DND-41 (cell line): ENCODE results near the gene QSOX1.
"Not testable (repeated sequence)": the region's sequence is repeated elsewhere in the genome, so short reads cannot be mapped to it uniquely, and the experiment has no call there.

ENCODE experiments used
- ATAC-seq: fragments of 200-7000 bp; cut with Tn5 transposase; 3 replicates; pipeline ENCODE4 v1.9.1; 2021; ENCODE audit warnings: low read depth; ENCODE audit not compliant: insufficient read depth
- DNase-seq: peaks from one replicate; pipeline ENCODE4 v3.0.0-alpha.2; 2020
- H2AFZ ChIP-seq: 2 replicates; pipeline ENCODE4 v1.6.0; 2012; ENCODE audit warnings: low read depth, low read length
- H3K27ac ChIP-seq: 2 replicates; pipeline ENCODE4 v1.5.1; 2012; ENCODE audit warnings: low read length, inconsistent platforms
- H3K27me3 ChIP-seq: fragments of 200-600 bp; sonication (generic); 2 replicates; pipeline ENCODE4 v1.6.0; 2012; ENCODE audit warnings: low read length, mild to moderate bottlenecking, inconsistent platforms; ENCODE audit not compliant: insufficient read depth, poor library complexity
- H3K36me3 ChIP-seq: 2 replicates; pipeline ENCODE4 v1.5.1; 2012; ENCODE audit warnings: low read length, inconsistent platforms; ENCODE audit not compliant: insufficient read depth
- H3K4me1 ChIP-seq: 2 replicates; pipeline ENCODE4 v1.5.1; 2012; ENCODE audit warnings: mild to moderate bottlenecking, low read length; ENCODE audit not compliant: insufficient read depth
- H3K4me2 ChIP-seq: 2 replicates; pipeline ENCODE4 v1.6.0; 2012; ENCODE audit warnings: mild to moderate bottlenecking, moderate library complexity, low read length, inconsistent platforms; ENCODE audit not compliant: insufficient read depth
- H3K4me3 ChIP-seq, 2 experiments: fragments of 200-600 bp in 1 of 2; shearing (Covaris generic) in 1 of 2; 2 replicates each; pipeline ENCODE4 v1.5.1; 2012 to 2016; ENCODE audit warnings: inconsistent platforms in 2 of 2, low read length in 2 of 2, mild to moderate bottlenecking in 2 of 2, low read depth in 1 of 2, moderate library complexity in 1 of 2
- H3K79me2 ChIP-seq: 2 replicates; pipeline ENCODE4 v1.6.0; 2012; ENCODE audit warnings: low read length, inconsistent platforms; ENCODE audit not compliant: insufficient read depth
- H3K9ac ChIP-seq: 2 replicates; pipeline ENCODE4 v1.6.0; 2012; ENCODE audit warnings: low read depth, mild to moderate bottlenecking, inconsistent platforms, low read length, moderate library complexity
- H3K9me3 ChIP-seq: 2 replicates; pipeline ENCODE4 v1.5.1; 2012; ENCODE audit warnings: low read length, moderate library complexity, mild to moderate bottlenecking, inconsistent platforms; ENCODE audit not compliant: insufficient read depth, severe bottlenecking
- H4K20me1 ChIP-seq: 2 replicates; pipeline ENCODE4 v1.6.0; 2012; ENCODE audit warnings: low read length; ENCODE audit not compliant: insufficient read depth
- CTCF ChIP-seq: IDR thresholded peaks from 2 replicates; pipeline ENCODE4 v1.5.1; 2012; ENCODE audit warnings: borderline replicate concordance, low read length, moderate library complexity, mild to moderate bottlenecking; ENCODE audit not compliant: poor library complexity, severe bottlenecking; ENCODE audit errors: extremely low read depth
- EZH2 ChIP-seq: IDR thresholded peaks from 3 replicates; pipeline ENCODE4 v1.6.1; 2012; ENCODE audit warnings: borderline replicate concordance, low read depth, mild to moderate bottlenecking, moderate library complexity, low read length, inconsistent platforms; ENCODE audit not compliant: severe bottlenecking

QSOX1 gene

GRCh38 chr1:180198611-180199010 lies 43.9 kb downstream of the QSOX1 start:
- no peak overlapping the region for H3K9ac ChIP-seq

GRCh38 chr1:180199018-180199417 lies 44.3 kb downstream of the QSOX1 start:
- H2AFZ ChIP-seq: no peak overlapping the region
- H3K9me3 ChIP-seq: no peaks in the 10 kb centered on the region
- no peaks in the 10 kb centered on the region for H3K27me3 ChIP-seq
- H3K4me3 ChIP-seq: no peak overlapping the region
- H3K79me2 ChIP-seq: no peaks in the 10 kb centered on the region
- 0 out of 2 replicates have a peak, but pooled peaks cover 6% of the 10 kb centered on the region for H3K36me3 ChIP-seq
- DNase-seq (no peak), ATAC-seq (no peak)
- no peaks in the 10 kb centered on the region for H3K4me1 ChIP-seq
- no peaks in the 10 kb centered on the region for H4K20me1 ChIP-seq
- H3K4me2 ChIP-seq: no peak overlapping the region
- TF ChIP-seq EZH2: no peak
- no peak overlapping the region for H3K27ac ChIP-seq
- no peak overlapping the region for H3K9ac ChIP-seq

More at GRCh38 chr1:180198611-180199010, 43.9 kb downstream of the QSOX1 start:
- Histone ChIP-seq H3K27me3 (no peaks in the 10 kb centered on the region), H3K4me1 (no peaks in the 10 kb centered on the region), H3K79me2 (no peaks in the 10 kb centered on the region), H3K27ac (no peak overlapping the region), H3K4me3 (no peak overlapping the region), H2AFZ (no peak overlapping the region), H3K4me2 (no peak overlapping the region), H4K20me1 (no peaks in the 10 kb centered on the region), H3K36me3 (0 out of 2 replicates have a peak, but pooled peaks cover 6% of the 10 kb centered on the region), H3K9me3 (no peaks in the 10 kb centered on the region)
- no peak for DNase-seq
- ATAC-seq: no peak
- no peak for TF ChIP-seq EZH2
- TF ChIP-seq CTCF: no peak

GRCh38 chr1:180201451-180202200 lies 47.0 kb downstream of the QSOX1 start:
- Histone ChIP-seq H3K27me3 (no peaks in the 10 kb centered on the region), H3K4me1 (no peaks in the 10 kb centered on the region), H3K36me3 (0 out of 2 replicates have a peak, but pooled peaks cover under 1% of the 10 kb centered on the region), H3K27ac (no peak overlapping the region), H3K9ac (no peak overlapping the region), H3K4me3 (no peak overlapping the region), H3K9me3 (no peaks in the 10 kb centered on the region), H2AFZ (no peak overlapping the region), H3K79me2 (no peaks in the 10 kb centered on the region), H4K20me1 (no peaks in the 10 kb centered on the region), H3K4me2 (no peak overlapping the region)
- no peak for ATAC-seq
- DNase-seq: no peak
- TF ChIP-seq CTCF (no peak), EZH2 (no peak)

GRCh38 chr1:180202588-180202987 lies 47.9 kb downstream of the QSOX1 start:
- H3K27ac ChIP-seq, H2AFZ ChIP-seq, H3K4me2 ChIP-seq, ATAC-seq, DNase-seq, H3K9me3 ChIP-seq, H4K20me1 ChIP-seq, H3K27me3 ChIP-seq, H3K4me1 ChIP-seq, H3K36me3 ChIP-seq, H3K9ac ChIP-seq, H3K4me3 ChIP-seq, H3K79me2 ChIP-seq: not testable (repeated sequence)
